Neuronal stem cell (in vitro differentiated cells): ENCODE results near the gene LMBR1L. TPM values are rescaled to one million over a fixed set of nuclear protein-coding genes. Genes with fewer than 3 reads are reported as not detected.

Experiments used
- DNase-seq: peaks from one replicate; pipeline ENCODE4 v3.0.0-alpha.2; 2013; ENCODE audit warnings: low spot score
- H2AFZ ChIP-seq: one replicate; pipeline ENCODE4 v1.6.1; 2013; ENCODE audit warnings: mild to moderate bottlenecking, low read length, inconsistent platforms
- H2AK5ac ChIP-seq: 2 replicates; pipeline ENCODE4 v1.6.1; 2013; ENCODE audit warnings: low read depth, mild to moderate bottlenecking, inconsistent platforms, low read length, moderate library complexity, mixed read lengths
- H2BK120ac ChIP-seq: 2 replicates; pipeline ENCODE4 v1.6.1; 2013; ENCODE audit warnings: low read depth, mild to moderate bottlenecking, inconsistent platforms, low read length, moderate library complexity, mixed read lengths
- H2BK12ac ChIP-seq: one replicate; pipeline ENCODE4 v1.6.1; 2013; ENCODE audit warnings: low read length, inconsistent platforms
- H2BK15ac ChIP-seq: 2 replicates; pipeline ENCODE4 v1.6.1; 2013; ENCODE audit warnings: mild to moderate bottlenecking, low read length, inconsistent platforms, mixed read lengths
- H2BK5ac ChIP-seq: one replicate; pipeline ENCODE4 v1.6.1; 2013; ENCODE audit warnings: inconsistent platforms, mild to moderate bottlenecking, low read length, moderate library complexity
- H3K14ac ChIP-seq: one replicate; pipeline ENCODE4 v1.6.1; 2013; ENCODE audit warnings: low read length, inconsistent platforms
- H3K18ac ChIP-seq: 2 replicates; pipeline ENCODE4 v1.6.1; 2013; ENCODE audit warnings: low read length, inconsistent platforms
- H3K23ac ChIP-seq: 2 replicates; pipeline ENCODE4 v1.6.1; 2013; ENCODE audit warnings: low read depth, mild to moderate bottlenecking, mixed read lengths, low read length, inconsistent platforms; ENCODE audit not compliant: poor library complexity
- H3K27ac ChIP-seq: replicated peaks from 3 replicates; pipeline ENCODE4 v1.5.1; 2013; ENCODE audit warnings: low read length, inconsistent platforms
- H3K27me3 ChIP-seq, 3 experiments: 2 replicates each; pipeline ENCODE4 v1.6.1; 2013; ENCODE audit warnings: low read length in 3 of 3, mild to moderate bottlenecking in 2 of 3, inconsistent platforms in 1 of 3, low read depth in 1 of 3, mixed read lengths in 1 of 3, moderate library complexity in 1 of 3; ENCODE audit not compliant: control insufficient read depth in 3 of 3, insufficient read depth in 3 of 3
- H3K36me3 ChIP-seq, 2 donors: replicated peaks in 1 of 2; 2 replicates each; pipeline ENCODE4 v1.6.1; 2013; ENCODE audit warnings: low read length in 2 of 2; ENCODE audit not compliant: control insufficient read depth in 2 of 2, insufficient read depth in 2 of 2
- H3K4ac ChIP-seq: 2 replicates; pipeline ENCODE4 v1.6.1; 2013; ENCODE audit warnings: inconsistent platforms, mild to moderate bottlenecking, low read length, moderate library complexity
- H3K4me1 ChIP-seq, 2 donors: 1 replicate in 1 of 2; 2 replicates in 1 of 2; pipeline ENCODE4 v1.6.1; 2013; ENCODE audit warnings: low read length in 2 of 2, low read depth in 1 of 2; ENCODE audit not compliant: control insufficient read depth in 2 of 2, insufficient read depth in 1 of 2
- H3K4me2 ChIP-seq: one replicate; pipeline ENCODE4 v1.6.1; 2013; ENCODE audit warnings: mild to moderate bottlenecking, low read length, inconsistent platforms; ENCODE audit not compliant: insufficient read depth, poor library complexity, severe bottlenecking
- H3K4me3 ChIP-seq, 2 donors: 2 replicates each; pipeline ENCODE4 v1.5.1; 2013; ENCODE audit warnings: low read length in 2 of 2, mild to moderate bottlenecking in 2 of 2, inconsistent platforms in 1 of 2, moderate library complexity in 1 of 2
- H3K79me1 ChIP-seq: one replicate; pipeline ENCODE4 v1.6.1; 2013; ENCODE audit warnings: low read depth, mild to moderate bottlenecking, inconsistent platforms, low read length, moderate library complexity
- H3K9ac ChIP-seq: one replicate; pipeline ENCODE4 v1.6.1; 2013; ENCODE audit warnings: mild to moderate bottlenecking, low read depth, low read length, inconsistent platforms; ENCODE audit not compliant: poor library complexity
- H3K9me3 ChIP-seq, 2 donors: replicated peaks in 1 of 2; 2 replicates each; pipeline versions ENCODE3 to v1.6.1; 2013; ENCODE audit warnings: low read length in 2 of 2, mild to moderate bottlenecking in 2 of 2, inconsistent platforms in 1 of 2, low read depth in 1 of 2, mixed read lengths in 1 of 2, moderate library complexity in 1 of 2; ENCODE audit not compliant: control insufficient read depth in 2 of 2, insufficient read depth in 1 of 2
- H4K8ac ChIP-seq: one replicate; pipeline ENCODE4 v1.6.1; 2013; ENCODE audit warnings: low read depth, mild to moderate bottlenecking, inconsistent platforms, low read length, moderate library complexity
- H4K91ac ChIP-seq: one replicate; pipeline ENCODE4 v1.6.1; 2013; ENCODE audit warnings: low read length, low read depth, mild to moderate bottlenecking, inconsistent platforms; ENCODE audit not compliant: poor library complexity
- WGBS, 2 donors: extraction: QIAGEN DNeasy Blood & Tissue Kit; methylation state at CpG; one replicate each; pipeline ENCODE4 v1.1.7; 2013; ENCODE audit warnings: missing lambda C conversion rate in 2 of 2, mixed read lengths in 1 of 2; ENCODE audit not compliant: insufficient read length in 2 of 2, insufficient replicate concordance in 1 of 2; ENCODE audit errors: extremely low coverage in 2 of 2; 5-methylcytosine and 5-hydroxymethylcytosine counted together
- polyA plus RNA-seq, 2 experiments: library from polyadenylated mRNA; stranded (reverse); fragments of 200-250 nt; gene quantifications; one replicate each; pipeline ENCODE4 v1.2.3, GENCODE V29; 2013

The LMBR1L gene, protein sequence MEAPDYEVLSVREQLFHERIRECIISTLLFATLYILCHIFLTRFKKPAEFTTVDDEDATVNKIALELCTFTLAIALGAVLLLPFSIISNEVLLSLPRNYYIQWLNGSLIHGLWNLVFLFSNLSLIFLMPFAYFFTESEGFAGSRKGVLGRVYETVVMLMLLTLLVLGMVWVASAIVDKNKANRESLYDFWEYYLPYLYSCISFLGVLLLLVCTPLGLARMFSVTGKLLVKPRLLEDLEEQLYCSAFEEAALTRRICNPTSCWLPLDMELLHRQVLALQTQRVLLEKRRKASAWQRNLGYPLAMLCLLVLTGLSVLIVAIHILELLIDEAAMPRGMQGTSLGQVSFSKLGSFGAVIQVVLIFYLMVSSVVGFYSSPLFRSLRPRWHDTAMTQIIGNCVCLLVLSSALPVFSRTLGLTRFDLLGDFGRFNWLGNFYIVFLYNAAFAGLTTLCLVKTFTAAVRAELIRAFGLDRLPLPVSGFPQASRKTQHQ
- 46.3 TPM for polyA plus RNA-seq (2013, experiment 1 of 2)
- polyA plus RNA-seq (2013, experiment 2 of 2): 47.9 TPM

DNA sequence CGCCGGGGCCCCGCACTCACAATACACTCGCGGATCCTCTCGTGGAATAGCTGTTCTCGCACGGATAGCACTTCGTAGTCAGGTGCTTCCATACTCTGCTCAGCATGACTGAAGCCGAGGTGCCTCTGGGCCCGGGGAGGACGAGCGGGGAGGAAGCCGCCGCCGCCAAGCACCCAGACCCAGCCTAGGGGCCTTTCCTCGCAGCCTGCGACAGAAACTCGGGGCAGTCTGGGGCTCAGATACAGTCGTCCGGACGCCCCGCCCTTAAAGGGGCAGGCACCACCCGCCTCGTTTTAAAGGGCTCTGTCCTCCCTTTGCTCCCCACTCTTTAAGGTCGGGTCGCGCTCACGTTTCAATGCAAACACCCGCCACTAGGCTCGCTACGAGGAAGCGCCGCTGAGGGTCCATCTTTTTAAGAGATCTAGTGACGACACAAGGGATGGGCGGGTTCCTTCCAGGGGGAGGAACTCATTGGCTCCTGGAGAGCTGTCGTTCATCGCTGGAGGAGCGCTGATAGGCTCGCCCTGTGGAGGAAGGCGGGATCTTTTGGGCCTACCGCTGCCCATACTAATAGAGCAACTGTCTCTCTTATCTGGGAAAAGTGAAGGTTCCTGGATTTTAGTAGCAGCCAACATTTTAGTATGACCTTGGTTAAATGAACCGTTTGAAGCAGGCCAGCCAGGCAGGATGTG, at the start of gene LMBR1L:
Gene LMBR1L, minus strand, starts transcription at position 384 of the 692 bp plus-strand sequence. Its CDS starts 292 bp downstream, at position 92.
- peak within 1 kb of the TSS; percentile 89 for H2AFZ ChIP-seq
- no CpG with 5 or more reads among the region's 43 CpGs for WGBS, 2 donors

DNA sequence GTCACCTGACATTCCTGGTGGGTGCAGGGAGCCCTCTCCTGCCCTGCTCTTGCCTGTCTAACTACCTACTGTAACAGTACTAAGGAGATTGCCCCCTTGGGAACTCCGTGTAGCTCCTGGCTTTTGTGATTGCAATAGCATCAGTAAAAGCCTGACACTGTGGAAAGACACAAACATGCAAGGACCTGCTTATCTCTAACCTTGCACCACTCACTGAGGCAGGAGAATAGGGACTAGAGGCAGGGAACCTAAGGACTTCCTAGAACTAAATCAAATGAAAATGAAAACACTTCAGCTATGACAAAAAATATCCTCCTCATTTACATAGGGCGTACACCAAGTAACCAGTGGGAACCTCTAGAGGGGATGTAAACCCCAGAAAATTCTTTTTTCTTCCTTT, 49.8 kb upstream of the LMBR1L start:
- Histone ChIP-seq H2BK120ac (no peak overlapping the region), H3K18ac (no peak overlapping the region), H3K4me3 (no peak overlapping the region), H2BK12ac (no peak overlapping the region), H2BK15ac (no peak overlapping the region), H3K36me3 (no peaks in the 10 kb centered on the region), H3K4me1 (no peaks in the 10 kb centered on the region), H3K14ac (peak overlapping the region; percentile 57), H3K23ac (no peak overlapping the region), H2AK5ac (no peak overlapping the region), H3K4ac (no peak overlapping the region), H3K27me3 (no peaks in the 10 kb centered on the region), H2AFZ (no peak overlapping the region), H3K9ac (no peak overlapping the region), H3K9me3 (no peaks in the 10 kb centered on the region), H3K27ac (no peak overlapping the region), H4K8ac (no peak overlapping the region), H2BK5ac (no peak overlapping the region), H3K79me1 (no peaks in the 10 kb centered on the region), H3K4me2 (no peak overlapping the region), H4K91ac (no peak overlapping the region)
- WGBS, 2 donors: no CpG with 5 or more reads among the region's 2 CpGs
- DNase-seq: no peak

More for the DNA sequence above, at the start of gene LMBR1L:
- Histone ChIP-seq H3K4me3 (peak within 1 kb of the TSS; percentile 91 to 98), H3K23ac (peak within 1 kb of the TSS; percentile 38), H4K91ac (no peak within 1 kb of the TSS), H4K8ac (peak within 1 kb of the TSS; percentile 52), H3K4ac (peak within 1 kb of the TSS; percentile 1), H2BK5ac (peak within 1 kb of the TSS; percentile 69), H3K9me3 (no peaks in the 10 kb centered on the region), H3K4me1 (peaks cover 6 to 7% of the 10 kb centered on the region in 2 donors), H3K27me3 (no peaks in the 10 kb centered on the region), H2BK12ac (no peak within 1 kb of the TSS), H3K18ac (peak within 1 kb of the TSS; percentile 98), H3K14ac (peak within 1 kb of the TSS; percentile 92), H2AK5ac (peak within 1 kb of the TSS; percentile 28), H3K4me2 (peak within 1 kb of the TSS; percentile 62), H2BK120ac (no peak within 1 kb of the TSS), H3K27ac (peak within 1 kb of the TSS; percentile 87), H3K9ac (peak within 1 kb of the TSS; percentile 96), H2BK15ac (no peak within 1 kb of the TSS), H3K36me3 (peaks cover 10 to 25% of the 10 kb centered on the region in 2 donors), H3K79me1 (peaks cover 4% of the 10 kb centered on the region)
- peak; percentile 96 for DNase-seq

- no peaks in the 10 kb centered on the region for H3K9me3 ChIP-seq
- H3K9ac ChIP-seq: no peak overlapping the region
- no peak overlapping the region for H2BK15ac ChIP-seq
- no peak overlapping the region for H2AFZ ChIP-seq
- no peaks in the 10 kb centered on the region for H3K79me1 ChIP-seq
- no peaks in the 10 kb centered on the region for H3K4me1 ChIP-seq
- H2BK5ac ChIP-seq: no peak overlapping the region
- H3K36me3 ChIP-seq: no peaks in the 10 kb centered on the region
- WGBS, 2 donors: no CpG with 5 or more reads among the region's 3 CpGs
- no peak overlapping the region for H4K8ac ChIP-seq
- H3K27me3 ChIP-seq: no peaks in the 10 kb centered on the region
- no peak overlapping the region for H2AK5ac ChIP-seq
- H3K14ac ChIP-seq: no peak overlapping the region
- H3K4me2 ChIP-seq: no peak overlapping the region
- H3K27ac ChIP-seq: no peak overlapping the region
- no peak overlapping the region for H3K23ac ChIP-seq
- H2BK12ac ChIP-seq: no peak overlapping the region
- no peak overlapping the region for H4K91ac ChIP-seq
- no peak overlapping the region for H2BK120ac ChIP-seq
- H3K18ac ChIP-seq: no peak overlapping the region
- H3K4me3 ChIP-seq: no peak overlapping the region
- H3K4ac ChIP-seq: no peak overlapping the region
- DNase-seq: no peak
Observed at GRCh38 chr12:49154221-49154620, 43.6 kb upstream of the LMBR1L start.

- Histone ChIP-seq H3K36me3 (no peaks in the 10 kb centered on the region), H4K91ac (no peak overlapping the region)
- no CpG with 5 or more reads among the region's 2 CpGs for WGBS, 2 donors
Observed at GRCh38 chr12:49147384-49147783, 36.7 kb upstream of the LMBR1L start.

More at GRCh38 chr12:49147384-49147783, 36.7 kb upstream of the LMBR1L start:
- Histone ChIP-seq H2AFZ (no peak overlapping the region), H3K4me3 (no peak overlapping the region), H2BK5ac (no peak overlapping the region), H2BK12ac (no peak overlapping the region), H3K27ac (no peak overlapping the region), H3K23ac (no peak overlapping the region), H3K14ac (no peak overlapping the region), H3K27me3 (no peaks in the 10 kb centered on the region), H3K4me2 (no peak overlapping the region), H2AK5ac (no peak overlapping the region), H2BK120ac (no peak overlapping the region), H3K4ac (no peak overlapping the region), H3K79me1 (no peaks in the 10 kb centered on the region), H3K4me1 (no peaks in the 10 kb centered on the region), H4K8ac (no peak overlapping the region), H3K9ac (no peak overlapping the region), H3K9me3 (no peaks in the 10 kb centered on the region), H3K18ac (no peak overlapping the region), H2BK15ac (no peak overlapping the region)
- DNase-seq: no peak
